ENCODE measurements around the gene C1D. TPM values are rescaled to one million over a fixed set of nuclear protein-coding genes. Genes with fewer than 3 reads are reported as not detected.
A peak's percentile ranks its signal among the peaks of the same experiment; 100 is the strongest.
"Not testable (repeated sequence)": the region's sequence is repeated elsewhere in the genome, so short reads cannot be mapped to it uniquely, and the experiment has no call there.

The C1D gene
- total RNA-seq, 2 donors from 2014 or later = 17.4 to 27.9 TPM

- DNase-seq (ENCODE audit: low spot score in 2 of 2) (no peak), ATAC-seq (no peak)
- H3K9me3 Mint-ChIP-seq = no peaks in the 10 kb centered on the region
- H3K27ac Mint-ChIP-seq = no peak overlapping the region
- no peaks in the 10 kb centered on the region for H3K36me3 Mint-ChIP-seq
Measured at GRCh38 chr2:68074050-68074449, 11.2 kb upstream of the C1D start.

- DNase-seq (ENCODE audit: low spot score in 2 of 2); ATAC-seq; H3K9me3 Mint-ChIP-seq; H3K27ac Mint-ChIP-seq; H3K36me3 Mint-ChIP-seq: not testable (repeated sequence)
Measured at GRCh38 chr2:68063797-68064646, 1.2 kb upstream of the C1D start.

DNA sequence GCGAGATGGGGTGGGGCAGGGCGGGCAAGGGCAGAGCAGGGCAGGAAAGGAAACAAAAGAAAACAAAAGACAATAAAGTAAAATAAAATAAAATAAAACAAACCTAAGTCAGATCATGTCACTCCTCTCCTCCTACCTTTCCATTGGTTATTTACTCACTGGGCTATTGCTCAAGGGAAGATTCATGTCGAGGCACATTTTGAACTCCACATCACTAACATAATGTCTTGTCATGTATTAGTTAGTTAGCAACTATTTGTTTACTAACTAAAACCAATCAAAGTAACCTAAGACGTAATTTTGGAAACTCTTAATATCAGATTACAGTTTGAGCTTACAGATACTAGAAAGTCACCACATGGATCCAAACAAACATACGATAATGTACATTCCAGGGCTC lies 2.2 kb downstream of the C1D start:
- ATAC-seq (no peak), DNase-seq (ENCODE audit: low spot score in 2 of 2) (no peak)
- H3K27ac Mint-ChIP-seq = no peak overlapping the region
- H3K9me3 Mint-ChIP-seq = peaks cover 0 to 4% of the 10 kb centered on the region in 2 donors
- H3K36me3 Mint-ChIP-seq = peaks cover 0 to 6% of the 10 kb centered on the region in 2 donors

GRCh38 chr2:68059784-68060525 lies 2.8 kb downstream of the C1D start:
- peaks cover 0 to 6% of the 10 kb centered on the region in 2 donors for H3K36me3 Mint-ChIP-seq
- H3K9me3 Mint-ChIP-seq = peaks cover 0 to 3% of the 10 kb centered on the region in 2 donors
- peak overlapping the region in 1 of 2 donors; percentile 1 for H3K27ac Mint-ChIP-seq
- DNase-seq (ENCODE audit: low spot score in 2 of 2) (no peak), ATAC-seq (no peak)

DNA sequence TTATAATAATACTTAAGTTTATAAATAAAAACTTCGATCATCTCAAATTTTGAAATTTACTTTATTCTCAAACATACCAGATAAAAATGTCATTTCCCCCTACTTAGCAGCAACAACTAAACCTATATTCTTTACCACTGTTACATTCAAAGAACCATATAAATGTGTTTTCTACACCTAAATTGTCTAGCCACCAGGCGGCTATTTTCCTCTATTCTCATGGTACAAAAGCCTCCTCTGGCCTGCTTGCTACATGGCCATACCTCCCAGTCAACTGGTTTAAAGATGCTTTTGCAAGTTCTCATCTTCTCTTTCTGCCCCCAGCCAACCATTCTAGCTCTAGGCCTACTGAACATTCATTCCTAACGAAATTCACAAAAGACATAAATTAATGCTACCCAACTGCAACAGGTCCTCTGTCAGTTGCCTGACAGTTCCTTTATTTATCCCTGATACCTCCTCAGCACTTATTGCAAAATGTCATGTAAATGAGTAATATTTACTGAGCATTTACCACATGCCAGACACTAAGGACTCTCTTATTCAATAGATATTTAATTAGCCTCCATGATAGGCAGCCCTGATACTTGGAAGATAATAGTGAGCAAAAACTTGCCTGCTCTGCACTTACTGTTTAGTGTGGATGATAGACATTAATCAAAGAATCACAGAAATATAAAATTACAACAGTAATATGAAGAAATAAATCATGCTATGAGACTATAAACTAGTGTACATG lies 5.0 kb downstream of the C1D start:
- Mint-ChIP-seq H3K27ac (no peak overlapping the region), H3K9me3 (no peaks in the 10 kb centered on the region), H3K36me3 (peaks cover 0 to 6% of the 10 kb centered on the region in 2 donors)
- ATAC-seq (no peak), DNase-seq (ENCODE audit: low spot score in 2 of 2) (no peak)

- ATAC-seq (no peak), DNase-seq (ENCODE audit: low spot score in 2 of 2) (no peak)
- no peak overlapping the region for H3K27ac Mint-ChIP-seq
- no peaks in the 10 kb centered on the region for H3K9me3 Mint-ChIP-seq
- H3K36me3 Mint-ChIP-seq = no peaks in the 10 kb centered on the region
Measured at GRCh38 chr2:68052717-68053422, 9.9 kb downstream of the C1D start.

DNA sequence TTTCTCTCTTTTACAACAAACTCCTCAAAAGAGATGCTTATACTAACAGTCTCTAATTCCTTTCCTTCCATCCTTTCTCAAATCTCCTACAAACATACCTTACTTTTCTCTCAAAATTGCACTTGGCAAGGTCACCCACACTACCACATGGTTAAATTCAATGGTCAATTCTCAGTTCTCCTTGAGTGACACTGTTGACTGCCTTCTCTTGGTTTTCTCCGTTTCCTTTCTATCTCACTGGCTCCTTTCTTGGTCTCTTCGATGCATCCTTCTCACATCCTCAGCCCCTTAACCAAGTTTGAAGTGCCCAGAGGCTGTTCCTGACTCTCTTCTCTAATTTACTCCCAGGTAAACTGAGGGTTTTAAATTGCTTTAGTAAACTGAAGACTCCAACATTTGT lies 12.5 kb downstream of the C1D start:
- no peaks in the 10 kb centered on the region for H3K36me3 Mint-ChIP-seq
- ATAC-seq = no peak
- peak overlapping the region; percentile 29 to 58 for H3K27ac Mint-ChIP-seq
- no peak for DNase-seq (ENCODE audit: low spot score in 2 of 2)
- no peaks in the 10 kb centered on the region for H3K9me3 Mint-ChIP-seq

DNA sequence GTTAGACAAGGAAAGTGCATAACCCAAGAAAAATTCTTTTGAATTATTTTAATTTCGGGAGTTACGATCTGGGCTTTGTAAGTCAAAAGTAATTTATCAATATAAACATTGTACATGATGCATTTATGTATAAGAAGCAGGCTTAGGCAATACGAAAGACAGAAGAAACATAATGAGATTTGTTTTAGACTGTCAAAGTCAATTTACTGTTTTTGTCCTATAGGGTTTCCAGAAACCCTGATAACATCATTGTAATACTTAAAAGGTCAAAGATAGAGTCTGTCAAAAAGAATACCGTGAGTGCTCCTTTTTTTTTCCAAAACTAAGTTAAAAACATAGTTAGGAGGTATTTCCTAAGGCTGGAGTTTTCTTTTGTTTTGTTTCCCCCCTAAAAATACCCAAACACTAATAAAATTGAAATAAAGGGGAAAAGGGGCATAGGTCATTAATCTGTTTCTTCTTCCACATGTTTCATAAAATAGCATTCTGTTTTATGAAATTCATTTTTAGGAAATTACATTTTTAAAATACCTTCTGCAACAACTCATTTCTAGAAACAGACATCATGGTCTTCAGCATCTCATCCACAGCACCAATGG lies 16.1 kb downstream of the C1D start:
- Mint-ChIP-seq H3K27ac (no peak overlapping the region), H3K9me3 (no peaks in the 10 kb centered on the region), H3K36me3 (no peaks in the 10 kb centered on the region)
- DNase-seq (ENCODE audit: low spot score in 2 of 2) (no peak), ATAC-seq (no peak)

DNA sequence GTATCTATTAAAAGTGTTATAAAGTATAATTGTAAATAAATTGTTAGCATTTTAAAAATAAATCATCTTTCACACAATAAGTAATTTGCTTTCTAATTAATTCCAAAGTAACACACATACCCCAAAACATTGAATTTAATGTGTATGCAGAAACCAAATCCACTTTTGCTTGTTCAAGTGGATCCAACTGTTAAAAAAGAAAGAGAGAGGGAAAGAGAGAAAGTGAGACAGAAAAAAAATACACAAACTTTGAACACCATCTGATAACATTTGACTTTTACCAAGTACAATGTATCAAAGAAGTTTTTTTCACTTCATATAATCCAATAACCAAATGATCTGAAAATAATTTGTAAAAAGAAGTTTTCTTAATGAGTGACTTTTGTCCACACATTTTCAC lies 16.6 kb downstream of the C1D start:
- Mint-ChIP-seq H3K36me3 (no peaks in the 10 kb centered on the region), H3K27ac (no peak overlapping the region), H3K9me3 (no peaks in the 10 kb centered on the region)
- DNase-seq (ENCODE audit: low spot score in 2 of 2) = no peak
- no peak for ATAC-seq

- H3K9me3 Mint-ChIP-seq = no peaks in the 10 kb centered on the region
Measured at GRCh38 chr2:68045342-68045741, 17.5 kb downstream of the C1D start.

DNA sequence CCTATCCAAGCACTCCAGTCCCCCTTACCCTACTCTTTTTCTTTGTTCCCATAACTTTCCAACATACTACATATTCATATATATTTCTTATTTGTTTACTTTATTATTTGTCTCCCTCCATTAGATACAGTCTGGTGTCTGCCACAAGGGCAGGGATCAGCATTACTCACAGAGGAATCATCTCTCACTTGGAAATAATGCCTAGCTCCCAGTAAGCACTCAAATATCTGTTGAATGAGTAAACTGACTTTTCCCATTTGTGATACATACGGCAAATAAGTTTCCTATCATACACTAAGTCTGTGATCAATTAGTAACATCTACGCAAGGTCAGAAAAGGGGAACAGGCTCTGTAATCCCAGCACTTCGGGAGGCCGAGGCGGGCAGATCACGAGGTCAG lies 18.7 kb downstream of the C1D start:
- Mint-ChIP-seq H3K36me3 (no peaks in the 10 kb centered on the region), H3K27ac (no peak overlapping the region), H3K9me3 (no peaks in the 10 kb centered on the region)
- no peak for ATAC-seq
- no peak for DNase-seq (ENCODE audit: low spot score in 2 of 2)

More at GRCh38 chr2:68045342-68045741, 17.5 kb downstream of the C1D start:
- ATAC-seq (no peak), DNase-seq (ENCODE audit: low spot score in 2 of 2) (no peak)
- Mint-ChIP-seq H3K27ac (no peak overlapping the region), H3K36me3 (no peaks in the 10 kb centered on the region)

- no peak for DNase-seq (ENCODE audit: low spot score in 2 of 2)
- H3K27ac Mint-ChIP-seq = no peak overlapping the region
- no peaks in the 10 kb centered on the region for H3K9me3 Mint-ChIP-seq
Measured at GRCh38 chr2:68043695-68044094, 19.1 kb downstream of the C1D start.

DNA sequence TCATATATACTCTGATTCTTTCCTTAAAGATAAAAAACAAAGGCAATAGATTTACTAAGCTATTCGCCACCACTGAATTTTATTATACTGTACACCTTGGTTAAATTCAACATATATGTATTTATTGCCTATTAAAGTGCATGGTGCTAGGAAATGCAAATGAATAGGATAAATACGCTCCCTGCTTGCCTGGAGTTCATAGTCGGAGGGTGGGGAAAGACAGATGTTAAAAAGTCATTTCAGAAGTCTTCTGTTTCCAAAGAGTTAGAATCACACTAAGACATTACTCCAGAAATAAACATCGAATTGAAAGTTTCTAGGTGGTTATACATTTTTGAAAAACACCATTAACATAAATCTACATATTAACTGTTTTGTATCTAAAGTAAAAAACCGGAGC lies 19.8 kb downstream of the C1D start:
- Mint-ChIP-seq H3K36me3 (no peaks in the 10 kb centered on the region), H3K9me3 (no peaks in the 10 kb centered on the region), H3K27ac (no peak overlapping the region)
- ATAC-seq (no peak), DNase-seq (ENCODE audit: low spot score in 2 of 2) (no peak)

More at GRCh38 chr2:68043695-68044094, 19.1 kb downstream of the C1D start:
- no peak for ATAC-seq
- no peaks in the 10 kb centered on the region for H3K36me3 Mint-ChIP-seq

DNA sequence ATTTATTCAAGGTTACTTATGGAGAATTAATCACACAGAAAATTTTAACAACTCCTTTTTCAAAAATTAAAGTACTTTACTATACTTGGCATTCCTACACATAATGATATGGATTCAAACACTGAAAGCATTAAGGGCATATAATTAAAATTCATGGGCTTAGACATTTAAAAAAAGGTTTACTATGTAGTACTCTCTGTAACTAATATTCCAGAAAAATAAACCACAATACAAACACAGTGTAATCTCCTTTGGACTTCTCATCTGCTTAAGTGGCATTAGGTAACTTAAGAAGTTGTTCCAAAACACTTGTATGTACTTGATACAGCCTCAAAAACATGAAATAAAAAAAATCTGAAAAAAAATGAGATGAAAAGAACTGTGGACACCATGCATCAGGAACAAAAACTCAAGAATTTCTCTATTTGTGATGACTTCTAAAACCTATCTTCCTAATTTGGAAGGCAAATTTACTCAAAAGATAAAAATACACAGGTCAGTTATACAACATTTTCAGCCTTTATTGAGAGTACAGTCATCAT lies 21.0 kb downstream of the C1D start:
- Mint-ChIP-seq H3K36me3 (no peaks in the 10 kb centered on the region), H3K27ac (no peak overlapping the region), H3K9me3 (no peaks in the 10 kb centered on the region)
- ATAC-seq (no peak), DNase-seq (ENCODE audit: low spot score in 2 of 2) (no peak)

DNA sequence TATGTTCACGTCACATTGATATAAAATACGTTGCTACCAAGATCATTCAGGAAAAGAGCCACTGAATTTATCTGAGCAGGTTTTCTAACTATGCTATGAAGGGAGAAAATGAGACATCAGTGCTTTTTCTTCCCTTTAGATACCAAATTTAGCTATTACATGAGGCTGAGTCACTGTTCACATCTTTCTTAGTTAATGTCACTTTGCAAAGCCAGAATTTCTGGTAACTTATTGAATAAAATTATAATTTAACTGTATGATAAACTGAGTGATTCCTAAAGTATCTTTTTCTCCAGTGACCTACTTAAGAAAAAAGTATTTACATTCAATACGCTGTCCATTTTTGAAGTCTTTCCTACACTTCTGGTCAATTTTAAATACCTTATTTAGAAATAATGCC lies 22.7 kb downstream of the C1D start:
- DNase-seq (ENCODE audit: low spot score in 2 of 2) = no peak
- H3K9me3 Mint-ChIP-seq = no peaks in the 10 kb centered on the region
- no peak overlapping the region for H3K27ac Mint-ChIP-seq

DNA sequence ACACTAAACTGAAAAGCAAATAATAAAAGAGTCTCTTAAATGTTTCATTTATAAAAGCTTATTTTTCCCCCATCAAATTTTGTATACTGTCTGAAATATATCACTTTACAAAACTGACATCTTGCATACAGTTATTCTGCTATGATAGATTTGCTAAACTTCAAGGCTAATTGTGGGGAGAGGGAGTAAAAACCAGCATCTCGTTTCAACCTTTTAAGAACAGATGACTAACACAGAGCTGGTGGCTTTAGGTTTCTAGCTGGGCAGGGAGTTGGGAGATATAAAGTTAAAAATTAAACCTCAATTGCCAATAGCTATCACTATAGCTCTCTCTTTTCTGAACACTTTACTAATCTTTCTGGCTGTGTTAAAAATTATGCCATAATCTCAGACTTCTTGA lies 23.5 kb downstream of the C1D start:
- Mint-ChIP-seq H3K9me3 (no peaks in the 10 kb centered on the region), H3K36me3 (no peaks in the 10 kb centered on the region), H3K27ac (no peak overlapping the region)
- no peak for ATAC-seq
- no peak for DNase-seq (ENCODE audit: low spot score in 2 of 2)

More for the DNA sequence above, 22.7 kb downstream of the C1D start:
- H3K36me3 Mint-ChIP-seq = no peaks in the 10 kb centered on the region
- ATAC-seq = no peak
